Astrocyte of the cerebellum (primary cell): ENCODE results near the gene PNPLA7.

Experiments used
- DNase-seq: peaks from one replicate; pipeline ENCODE4 v3.0.0-alpha.2; 2011; ENCODE audit warnings: low read depth
- H3K4me3 ChIP-seq: 2 replicates; pipeline ENCODE4 v1.5.1; 2011; ENCODE audit warnings: mild to moderate bottlenecking, low read depth, low read length, moderate library complexity
- in situ Hi-C: cut with HindIII; loops from 2 replicates; pipeline ENCODE4 v1.10.0; 2017; ENCODE audit warnings: low sequenced_read_pairs
- TF ChIP-seq, protein P1 (sequence below): IDR thresholded peaks from 2 replicates; pipeline ENCODE4 v1.5.1; 2012; ENCODE audit warnings: low read length, low read depth, moderate library complexity, mild to moderate bottlenecking; ENCODE audit errors: missing control alignments

Gene PNPLA7

GRCh38 chr9:137480686-137481683 is 69.2 kb downstream of the PNPLA7 start:
- in situ Hi-C loops = no loop called here
- H3K4me3 ChIP-seq = no peak overlapping the region
- TF ChIP-seq, protein P1, sequence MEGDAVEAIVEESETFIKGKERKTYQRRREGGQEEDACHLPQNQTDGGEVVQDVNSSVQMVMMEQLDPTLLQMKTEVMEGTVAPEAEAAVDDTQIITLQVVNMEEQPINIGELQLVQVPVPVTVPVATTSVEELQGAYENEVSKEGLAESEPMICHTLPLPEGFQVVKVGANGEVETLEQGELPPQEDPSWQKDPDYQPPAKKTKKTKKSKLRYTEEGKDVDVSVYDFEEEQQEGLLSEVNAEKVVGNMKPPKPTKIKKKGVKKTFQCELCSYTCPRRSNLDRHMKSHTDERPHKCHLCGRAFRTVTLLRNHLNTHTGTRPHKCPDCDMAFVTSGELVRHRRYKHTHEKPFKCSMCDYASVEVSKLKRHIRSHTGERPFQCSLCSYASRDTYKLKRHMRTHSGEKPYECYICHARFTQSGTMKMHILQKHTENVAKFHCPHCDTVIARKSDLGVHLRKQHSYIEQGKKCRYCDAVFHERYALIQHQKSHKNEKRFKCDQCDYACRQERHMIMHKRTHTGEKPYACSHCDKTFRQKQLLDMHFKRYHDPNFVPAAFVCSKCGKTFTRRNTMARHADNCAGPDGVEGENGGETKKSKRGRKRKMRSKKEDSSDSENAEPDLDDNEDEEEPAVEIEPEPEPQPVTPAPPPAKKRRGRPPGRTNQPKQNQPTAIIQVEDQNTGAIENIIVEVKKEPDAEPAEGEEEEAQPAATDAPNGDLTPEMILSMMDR = no peak
- DNase-seq = no peak

GRCh38 chr9:137479892-137480685 is 70.1 kb downstream of the PNPLA7 start:
- in situ Hi-C loops = no loop called here
- no peak overlapping the region for H3K4me3 ChIP-seq
- DNase-seq = no peak
- TF ChIP-seq, protein P1 = no peak

DNA sequence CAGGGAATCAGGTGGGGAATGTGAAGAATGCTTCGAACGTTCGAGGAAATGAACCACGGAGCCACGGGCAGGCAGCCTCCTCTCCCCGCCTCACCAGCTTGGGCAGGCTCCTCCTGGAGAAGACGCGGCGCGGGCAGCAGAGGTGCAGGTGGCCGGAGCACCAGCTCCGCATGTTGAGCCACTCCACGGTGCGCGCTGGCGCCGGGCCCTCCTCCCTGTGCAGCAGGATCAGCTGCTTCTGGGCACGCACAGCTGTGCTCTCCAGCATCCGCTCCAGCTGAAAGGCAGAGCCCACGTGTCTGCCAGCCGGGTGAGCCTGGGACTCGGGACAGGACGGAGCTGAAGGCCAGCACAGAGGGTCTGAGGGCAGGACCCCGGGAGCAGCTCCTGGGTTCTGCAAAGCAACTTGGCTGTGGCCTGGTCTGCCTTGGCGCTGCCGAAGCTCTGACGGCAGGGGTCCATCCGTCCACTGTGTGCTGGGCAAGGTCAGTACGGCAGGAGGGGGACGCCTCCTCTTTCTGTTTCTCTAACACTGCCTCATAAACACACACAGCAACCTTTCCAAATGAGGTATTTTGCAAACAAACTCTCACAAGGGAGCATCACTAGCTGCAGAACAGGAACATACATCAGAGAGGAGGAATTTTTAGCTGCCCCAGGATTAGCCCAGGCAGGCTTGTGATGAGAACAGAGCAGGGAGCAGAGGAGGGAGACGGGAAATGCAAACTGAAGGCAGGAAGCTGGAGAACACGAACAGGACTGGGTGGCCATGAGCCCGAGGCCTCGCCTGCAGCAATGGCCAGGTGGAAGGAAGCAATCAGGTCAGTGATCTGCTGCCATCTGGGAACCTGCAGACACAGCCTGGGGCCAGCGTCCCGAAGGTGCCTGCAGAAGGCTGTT is 71.0 kb downstream of the PNPLA7 start:
- TF ChIP-seq, protein P1 = no peak

GRCh38 chr9:137478613-137478961 is 71.6 kb downstream of the PNPLA7 start:
- H3K4me3 ChIP-seq = no peak overlapping the region
- in situ Hi-C loops = no loop called here
- TF ChIP-seq, protein P1 = no peak
- no peak for DNase-seq

More for the DNA sequence above, 71.0 kb downstream of the PNPLA7 start:
- H3K4me3 ChIP-seq = no peak overlapping the region
- DNase-seq = no peak
- in situ Hi-C loops = no loop called here

DNA sequence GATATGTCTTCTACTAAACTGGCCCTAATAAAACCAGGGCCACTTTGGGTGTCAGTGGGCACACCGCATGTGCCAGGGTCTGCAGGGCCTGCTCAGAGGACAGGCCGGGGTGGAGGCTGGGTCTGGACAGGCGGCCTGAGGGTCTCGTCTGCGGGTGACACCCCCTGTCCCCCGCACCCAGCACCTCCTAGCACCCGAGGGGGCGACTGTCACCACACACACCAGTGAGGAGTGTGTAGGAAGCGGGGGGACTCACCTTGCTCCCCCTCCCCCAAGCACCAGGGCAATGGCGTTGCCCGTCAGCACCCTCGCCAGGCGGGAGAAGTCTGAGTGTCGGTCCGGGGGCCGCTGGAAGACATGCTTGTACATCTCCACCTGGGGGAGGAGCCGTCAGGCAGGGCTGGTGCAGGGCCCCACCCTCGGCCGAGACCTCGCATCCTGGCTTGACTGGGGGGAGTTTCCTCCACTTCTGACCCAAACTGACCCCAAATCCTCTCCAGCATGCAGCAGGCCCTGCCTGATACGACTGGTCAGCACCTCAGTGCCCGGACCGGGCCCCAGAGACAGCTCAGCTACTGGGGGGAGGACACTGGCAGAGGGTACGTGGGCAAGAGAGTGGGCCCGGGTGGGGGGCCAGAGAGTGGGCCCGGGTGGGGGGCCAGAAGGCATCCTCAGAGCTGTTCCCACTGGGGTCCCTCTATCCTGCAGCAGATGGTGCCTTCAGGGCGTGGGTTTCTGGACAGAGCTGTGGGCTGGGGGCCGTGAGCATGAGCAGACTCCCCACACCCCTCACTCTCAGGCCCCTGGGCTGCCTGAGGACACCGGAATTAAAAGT is 72.2 kb downstream of the PNPLA7 start:
- TF ChIP-seq, protein P1 = no peak
- in situ Hi-C loops = no loop called here

More for the DNA sequence above, 72.2 kb downstream of the PNPLA7 start:
- DNase-seq = no peak
- no peak overlapping the region for H3K4me3 ChIP-seq
